Thyroid gland (tissue), 4 donors: Measurements from ENCODE around the gene DNAJC21. TPM values are rescaled to one million over a fixed set of nuclear protein-coding genes. Genes with fewer than 3 reads are reported as not detected.

Source experiments
- DNase-seq, 2 donors: peaks; one replicate each; pipeline ENCODE4 v3.0.0-alpha.2; 2019
- H3K27ac ChIP-seq, 3 donors: fragments of 200-600 bp; sonication (generic); 1 replicate in 2 of 3; 2 replicates in 1 of 3; pipeline ENCODE4 v1.5.1; 2016 to 2019; ENCODE audit warnings: mild to moderate bottlenecking in 1 of 3, moderate library complexity in 1 of 3
- H3K27me3 ChIP-seq: fragments of 200-600 bp; sonication (generic); one replicate; pipeline ENCODE4 v1.5.1; 2019
- H3K36me3 ChIP-seq, 2 donors: fragments of 200-600 bp; sonication (generic); one replicate each; pipeline ENCODE4 v1.5.1; 2016 to 2019
- H3K4me1 ChIP-seq, 2 donors: fragments of 200-600 bp; sonication (generic); one replicate each; pipeline ENCODE4 v1.5.1; 2017 to 2019
- H3K4me3 ChIP-seq, 3 donors: fragments of 200-600 bp; sonication (generic); replicated peaks in 1 of 3; 1 replicate in 2 of 3; 2 replicates in 1 of 3; pipeline ENCODE4 v1.5.1; 2016; ENCODE audit warnings: mild to moderate bottlenecking in 1 of 3
- H3K9me3 ChIP-seq: fragments of 200-600 bp; sonication (generic); one replicate; pipeline ENCODE4 v1.5.1; 2017
- CTCF ChIP-seq, 6 experiments: fragments of 200-600 bp in 3 of 6; fragments of 450-650 bp in 3 of 6; sonication (generic) in 3 of 6; IDR thresholded peaks; one replicate each; pipeline ENCODE4 v1.5.1; 2016 to 2019; ENCODE audit warnings: antibody characterized with exemption in 6 of 6, mild to moderate bottlenecking in 2 of 6, inconsistent platforms in 1 of 6, moderate library complexity in 1 of 6
- POLR2A ChIP-seq, 2 donors: fragments of 450-650 bp; IDR thresholded peaks; one replicate each; pipeline ENCODE4 v1.6.1; 2017; ENCODE audit warnings: antibody characterized with exemption in 2 of 2, mild to moderate bottlenecking in 2 of 2, moderate library complexity in 1 of 2
- WGBS, 2 donors: methylation state at CpG; one replicate each; pipeline ENCODE4 v1.1.5; 2017; 5-methylcytosine and 5-hydroxymethylcytosine counted together
- intact Hi-C: fragments of 100-400 bp; cut with DNase I; formaldehyde crosslinking; loops from one replicate; pipeline ENCODE4 v1.15.1; 2023
- total RNA-seq, 4 donors: library from RNA; depleted of rRNA; stranded (reverse); fragments of >200 nt; gene quantifications; one replicate each; pipeline ENCODE4 v1.2.3, GENCODE V29; 2016

DNAJC21 gene
- total RNA-seq, result 10 to 100 TPM; 33.5 to 68.1 (median 48.4) TPM

GRCh38 chr5:34929134-34929719, at the start of gene DNAJC21:
TSS of gene DNAJC21 (plus strand) at chr5:34929559. CDS start at chr5:34929820, 261 bp downstream.
- peaks cover 34 to 42% of the 10 kb centered on the region in 2 donors for H3K4me1 ChIP-seq
- peak within 1 kb of the TSS; percentile 21 to 94 (median 67) for H3K4me3 ChIP-seq
- peak within 1 kb of the TSS; percentile 36 to 92 (median 78) for H3K27ac ChIP-seq
- TF ChIP-seq CTCF (IDR thresholded peaks at IDR 0.05) (no peak), POLR2A (IDR thresholded peaks at IDR 0.05) (peak in 1 of 2 donors; percentile 87)
- 1 to 2% methylated on average over 32 to 47 of the region's 63 CpGs for WGBS, 2 donors
- intact Hi-C loops, result no loop called here
- no peaks in the 10 kb centered on the region for H3K27me3 ChIP-seq
- peaks cover 7 to 13% of the 10 kb centered on the region in 2 donors for H3K36me3 ChIP-seq
- DNase-seq, result peak; percentile 98
- H3K9me3 ChIP-seq, result no peaks in the 10 kb centered on the region

DNA sequence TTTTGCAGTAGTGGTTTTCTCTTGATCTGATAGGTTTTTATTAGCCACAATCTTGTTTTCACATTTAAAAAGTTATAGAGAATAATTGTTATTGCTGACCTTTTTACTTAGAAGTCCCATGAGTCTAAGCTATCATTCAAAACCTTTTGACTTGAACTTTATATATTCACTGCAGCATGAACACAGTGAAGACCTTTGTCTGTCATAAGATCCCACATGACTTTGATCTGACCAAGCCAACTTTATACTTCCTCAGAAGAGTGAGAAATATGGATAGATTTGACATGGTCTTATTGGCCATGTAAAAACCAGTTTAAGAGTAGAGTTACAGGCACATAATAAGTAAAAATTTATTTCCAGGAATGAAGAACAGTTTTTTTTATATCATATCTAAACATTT, 48.1 kb upstream of the DNAJC21 start:
- no peak for DNase-seq
- no peak overlapping the region for H3K27ac ChIP-seq
- no peak overlapping the region for H3K4me3 ChIP-seq
- intact Hi-C loops, result no loop called here
- H3K9me3 ChIP-seq, result no peaks in the 10 kb centered on the region
- H3K36me3 ChIP-seq, result no peaks in the 10 kb centered on the region
- TF ChIP-seq POLR2A (IDR thresholded peaks at IDR 0.05), result no peak
- TF ChIP-seq CTCF (IDR thresholded peaks at IDR 0.05), result no peak
- H3K4me1 ChIP-seq, result no peaks in the 10 kb centered on the region
- H3K27me3 ChIP-seq, result no peaks in the 10 kb centered on the region

DNA sequence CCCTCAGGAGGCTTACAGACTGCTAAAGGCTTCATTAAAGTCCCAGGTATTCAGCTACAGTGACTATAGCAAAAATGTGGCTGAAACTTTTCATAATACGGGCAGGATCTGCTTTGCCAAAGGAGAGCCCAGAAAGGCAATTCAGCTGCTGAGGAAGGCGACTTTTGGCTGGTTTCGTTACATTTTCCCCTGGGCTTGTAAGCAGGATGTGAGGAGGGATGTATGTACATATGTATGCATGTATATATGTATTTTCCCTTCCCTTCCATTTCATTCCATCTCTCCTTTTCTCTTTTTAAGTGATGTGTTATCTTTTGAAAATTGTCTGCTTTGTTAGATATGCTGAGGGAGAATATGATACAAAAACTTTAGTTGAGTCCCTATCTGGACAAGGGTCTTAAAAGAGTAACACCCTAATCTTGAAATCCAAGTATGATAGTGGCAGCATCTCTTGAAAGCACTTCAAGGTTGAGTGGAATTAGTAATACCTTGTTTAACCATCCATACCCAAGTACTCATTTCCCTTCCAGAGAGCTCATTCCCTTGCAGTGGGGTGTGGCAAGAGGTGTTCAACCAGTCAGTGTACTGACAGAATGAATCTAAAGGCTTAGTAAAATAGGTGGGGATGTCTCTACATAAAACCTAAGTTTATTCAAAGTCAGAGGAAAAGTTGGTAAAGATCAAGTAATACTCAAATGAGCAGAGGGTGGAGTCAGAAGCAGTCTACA, 42.8 kb upstream of the DNAJC21 start:
- WGBS, 2 donors, result 52 to 58% methylated on average over 3 of the region's 3 CpGs
- Histone ChIP-seq H3K27me3 (no peaks in the 10 kb centered on the region), H3K9me3 (no peaks in the 10 kb centered on the region), H3K4me3 (no peak overlapping the region), H3K36me3 (no peaks in the 10 kb centered on the region), H3K27ac (no peak overlapping the region), H3K4me1 (no peaks in the 10 kb centered on the region)
- DNase-seq, result peak; percentile 13 to 39
- no peak for TF ChIP-seq POLR2A (IDR thresholded peaks at IDR 0.05)
- no peak for TF ChIP-seq CTCF (IDR thresholded peaks at IDR 0.05)
- intact Hi-C loops, result no loop called here

DNA sequence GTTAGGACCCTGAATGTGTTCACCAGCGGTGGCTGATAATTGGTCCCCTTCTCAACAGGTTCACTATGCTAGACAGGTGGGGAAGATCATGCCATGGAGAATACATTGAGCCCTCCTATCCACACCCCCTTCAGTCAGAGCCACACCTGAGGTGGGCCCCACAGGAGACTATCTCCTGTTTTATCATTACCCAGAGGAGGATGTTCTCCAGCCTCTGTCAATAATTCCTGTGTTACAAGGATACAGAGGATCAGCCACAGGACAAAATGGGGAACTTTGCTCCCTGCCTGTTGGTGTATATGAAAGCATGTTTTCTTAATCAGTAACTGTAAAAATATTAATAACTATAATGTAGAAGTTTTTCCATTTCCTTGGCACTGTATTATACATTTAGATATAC, 40.0 kb upstream of the DNAJC21 start:
- no peaks in the 10 kb centered on the region for H3K9me3 ChIP-seq
- intact Hi-C loops, result no loop called here
- H3K36me3 ChIP-seq, result no peaks in the 10 kb centered on the region
- H3K27me3 ChIP-seq, result no peaks in the 10 kb centered on the region
- no peak for DNase-seq
- H3K4me1 ChIP-seq, result no peaks in the 10 kb centered on the region
- TF ChIP-seq CTCF (IDR thresholded peaks at IDR 0.05) (no peak), POLR2A (IDR thresholded peaks at IDR 0.05) (no peak)
- H3K27ac ChIP-seq, result no peak overlapping the region
- 86 to 100% methylated on average over 1 of the region's 1 CpG for WGBS, 2 donors
- H3K4me3 ChIP-seq, result no peak overlapping the region

DNA sequence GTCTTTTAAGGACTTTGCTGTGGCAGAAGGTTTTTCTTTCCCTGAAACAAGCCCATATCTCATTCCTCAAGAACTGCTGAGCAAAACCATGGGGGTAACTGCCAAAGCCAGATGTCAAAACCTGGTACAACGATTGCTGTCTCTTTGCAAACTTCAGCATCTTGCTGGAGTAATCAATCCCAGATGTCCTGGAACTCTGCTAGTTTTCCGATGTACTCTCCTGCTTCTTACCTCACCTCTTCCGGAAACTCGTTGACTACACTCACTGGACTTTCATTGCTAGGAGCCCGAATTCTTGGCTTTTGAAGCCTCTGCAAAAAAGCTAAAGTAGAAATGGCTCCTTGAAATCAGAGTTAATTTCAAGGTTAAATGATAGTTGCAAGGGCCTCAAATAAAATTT, 37.4 kb upstream of the DNAJC21 start:
- Histone ChIP-seq H3K4me1 (no peaks in the 10 kb centered on the region), H3K9me3 (no peaks in the 10 kb centered on the region), H3K4me3 (no peak overlapping the region), H3K27me3 (no peaks in the 10 kb centered on the region), H3K27ac (no peak overlapping the region), H3K36me3 (no peaks in the 10 kb centered on the region)
- 63% methylated on average over 5 of the region's 5 CpGs for WGBS, 2 donors
- intact Hi-C loops, result no loop called here
- no peak for DNase-seq
- TF ChIP-seq CTCF (IDR thresholded peaks at IDR 0.05), result no peak
- TF ChIP-seq POLR2A (IDR thresholded peaks at IDR 0.05), result no peak
